Measurements from ENCODE around the gene QPRT.
"Not testable (repeated sequence)": the region's sequence is repeated elsewhere in the genome, so short reads cannot be mapped to it uniquely, and the experiment has no call there.

GRCh38 chr16:29689490-29690351 is 10.7 kb downstream of the QPRT start:
- not testable (repeated sequence) for TF ChIP-seq CTCF, POLR2A (IDR thresholded peaks at IDR 0.05)
